Measurements from ENCODE around the gene SIK3. TPM values are rescaled to one million over a fixed set of nuclear protein-coding genes. Genes with fewer than 3 reads are reported as not detected.

The SIK3 gene
- total RNA-seq, 1 experiment from 2014 or later = 34.4 TPM

DNA sequence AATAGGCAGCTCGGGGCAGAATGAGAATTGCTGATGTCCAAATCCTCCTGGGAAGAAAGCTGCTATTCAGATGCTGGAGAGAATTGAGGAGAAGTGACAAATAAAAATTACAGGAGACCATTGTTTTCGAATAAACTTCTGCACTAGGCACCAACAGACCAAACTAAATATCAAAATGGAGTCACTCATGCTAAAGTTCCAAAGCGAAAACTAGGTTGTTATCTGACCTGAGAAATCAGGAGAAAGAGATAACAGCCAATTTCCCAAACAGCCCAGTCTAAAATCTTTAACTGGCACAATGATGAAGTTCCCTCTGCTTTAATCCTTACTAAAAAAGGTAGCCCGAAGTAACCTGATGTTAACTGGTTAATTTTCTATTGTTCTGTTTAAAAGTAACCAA is 148.0 kb downstream of the SIK3 start (continued):
- TF ChIP-seq, protein P1, sequence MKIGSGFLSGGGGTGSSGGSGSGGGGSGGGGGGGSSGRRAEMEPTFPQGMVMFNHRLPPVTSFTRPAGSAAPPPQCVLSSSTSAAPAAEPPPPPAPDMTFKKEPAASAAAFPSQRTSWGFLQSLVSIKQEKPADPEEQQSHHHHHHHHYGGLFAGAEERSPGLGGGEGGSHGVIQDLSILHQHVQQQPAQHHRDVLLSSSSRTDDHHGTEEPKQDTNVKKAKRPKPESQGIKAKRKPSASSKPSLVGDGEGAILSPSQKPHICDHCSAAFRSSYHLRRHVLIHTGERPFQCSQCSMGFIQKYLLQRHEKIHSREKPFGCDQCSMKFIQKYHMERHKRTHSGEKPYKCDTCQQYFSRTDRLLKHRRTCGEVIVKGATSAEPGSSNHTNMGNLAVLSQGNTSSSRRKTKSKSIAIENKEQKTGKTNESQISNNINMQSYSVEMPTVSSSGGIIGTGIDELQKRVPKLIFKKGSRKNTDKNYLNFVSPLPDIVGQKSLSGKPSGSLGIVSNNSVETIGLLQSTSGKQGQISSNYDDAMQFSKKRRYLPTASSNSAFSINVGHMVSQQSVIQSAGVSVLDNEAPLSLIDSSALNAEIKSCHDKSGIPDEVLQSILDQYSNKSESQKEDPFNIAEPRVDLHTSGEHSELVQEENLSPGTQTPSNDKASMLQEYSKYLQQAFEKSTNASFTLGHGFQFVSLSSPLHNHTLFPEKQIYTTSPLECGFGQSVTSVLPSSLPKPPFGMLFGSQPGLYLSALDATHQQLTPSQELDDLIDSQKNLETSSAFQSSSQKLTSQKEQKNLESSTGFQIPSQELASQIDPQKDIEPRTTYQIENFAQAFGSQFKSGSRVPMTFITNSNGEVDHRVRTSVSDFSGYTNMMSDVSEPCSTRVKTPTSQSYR (CRISPR knock-in tag; IDR thresholded peaks at IDR 0.05) = no peak

DNA sequence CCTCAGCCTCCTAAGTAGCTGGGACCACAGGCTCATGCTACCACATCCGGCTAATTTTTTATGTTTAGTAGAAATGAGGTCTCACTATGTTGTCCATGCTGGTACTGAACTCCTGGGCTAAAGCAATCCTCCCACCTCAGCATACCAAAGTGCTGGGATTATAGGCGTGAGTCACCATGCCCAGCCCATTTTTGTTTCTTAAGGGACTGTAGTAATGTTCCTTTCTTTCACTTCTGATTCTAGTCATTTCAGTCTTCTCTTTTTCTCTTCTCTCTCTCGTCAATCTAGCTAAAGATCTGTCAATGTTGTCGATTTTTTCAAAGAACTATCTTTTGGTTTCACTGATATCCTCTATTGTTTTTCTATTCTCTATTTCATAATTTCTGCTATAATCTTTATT is 149.8 kb downstream of the SIK3 start:
- Mint-ChIP-seq H3K9me3 (no peaks in the 10 kb centered on the region), H3K27ac (no peak overlapping the region), H3K36me3 (peaks cover 4% of the 10 kb centered on the region; the same call in 1 of the 2 replicates), H3K4me1 (peaks cover 10% of the 10 kb centered on the region), H3K4me3 (no peak overlapping the region), H3K27me3 (ENCODE audit: low read depth) (no peaks in the 10 kb centered on the region)
- CTCF ChIA-PET = no interaction called here
- TF ChIP-seq, protein P2, sequence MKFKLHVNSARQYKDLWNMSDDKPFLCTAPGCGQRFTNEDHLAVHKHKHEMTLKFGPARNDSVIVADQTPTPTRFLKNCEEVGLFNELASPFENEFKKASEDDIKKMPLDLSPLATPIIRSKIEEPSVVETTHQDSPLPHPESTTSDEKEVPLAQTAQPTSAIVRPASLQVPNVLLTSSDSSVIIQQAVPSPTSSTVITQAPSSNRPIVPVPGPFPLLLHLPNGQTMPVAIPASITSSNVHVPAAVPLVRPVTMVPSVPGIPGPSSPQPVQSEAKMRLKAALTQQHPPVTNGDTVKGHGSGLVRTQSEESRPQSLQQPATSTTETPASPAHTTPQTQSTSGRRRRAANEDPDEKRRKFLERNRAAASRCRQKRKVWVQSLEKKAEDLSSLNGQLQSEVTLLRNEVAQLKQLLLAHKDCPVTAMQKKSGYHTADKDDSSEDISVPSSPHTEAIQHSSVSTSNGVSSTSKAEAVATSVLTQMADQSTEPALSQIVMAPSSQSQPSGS (CRISPR knock-in tag; IDR thresholded peaks at IDR 0.05; ENCODE audit: borderline replicate concordance, low read depth) = no peak
- TF ChIP-seq, protein P3, sequence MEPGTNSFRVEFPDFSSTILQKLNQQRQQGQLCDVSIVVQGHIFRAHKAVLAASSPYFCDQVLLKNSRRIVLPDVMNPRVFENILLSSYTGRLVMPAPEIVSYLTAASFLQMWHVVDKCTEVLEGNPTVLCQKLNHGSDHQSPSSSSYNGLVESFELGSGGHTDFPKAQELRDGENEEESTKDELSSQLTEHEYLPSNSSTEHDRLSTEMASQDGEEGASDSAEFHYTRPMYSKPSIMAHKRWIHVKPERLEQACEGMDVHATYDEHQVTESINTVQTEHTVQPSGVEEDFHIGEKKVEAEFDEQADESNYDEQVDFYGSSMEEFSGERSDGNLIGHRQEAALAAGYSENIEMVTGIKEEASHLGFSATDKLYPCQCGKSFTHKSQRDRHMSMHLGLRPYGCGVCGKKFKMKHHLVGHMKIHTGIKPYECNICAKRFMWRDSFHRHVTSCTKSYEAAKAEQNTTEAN (CRISPR knock-in tag; IDR thresholded peaks at IDR 0.05) = no peak
- no peak for TF ChIP-seq SP1 (CRISPR knock-in tag; conservative IDR thresholded peaks at IDR 0.05)
- no peak for TF ChIP-seq KAT7 (CRISPR knock-in tag; IDR thresholded peaks at IDR 0.05; ENCODE audit: borderline replicate concordance)
- TF ChIP-seq, protein P4, sequence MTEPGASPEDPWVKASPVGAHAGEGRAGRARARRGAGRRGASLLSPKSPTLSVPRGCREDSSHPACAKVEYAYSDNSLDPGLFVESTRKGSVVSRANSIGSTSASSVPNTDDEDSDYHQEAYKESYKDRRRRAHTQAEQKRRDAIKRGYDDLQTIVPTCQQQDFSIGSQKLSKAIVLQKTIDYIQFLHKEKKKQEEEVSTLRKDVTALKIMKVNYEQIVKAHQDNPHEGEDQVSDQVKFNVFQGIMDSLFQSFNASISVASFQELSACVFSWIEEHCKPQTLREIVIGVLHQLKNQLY (CRISPR knock-in tag; IDR thresholded peaks at IDR 0.05) = no peak
- TF ChIP-seq, protein P5, sequence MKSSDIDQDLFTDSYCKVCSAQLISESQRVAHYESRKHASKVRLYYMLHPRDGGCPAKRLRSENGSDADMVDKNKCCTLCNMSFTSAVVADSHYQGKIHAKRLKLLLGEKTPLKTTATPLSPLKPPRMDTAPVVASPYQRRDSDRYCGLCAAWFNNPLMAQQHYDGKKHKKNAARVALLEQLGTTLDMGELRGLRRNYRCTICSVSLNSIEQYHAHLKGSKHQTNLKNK (CRISPR knock-in tag; IDR thresholded peaks at IDR 0.05) = no peak
- no peak for TF ChIP-seq ATF1 (CRISPR knock-in tag; IDR thresholded peaks at IDR 0.05)
- TF ChIP-seq GABPB1 (CRISPR knock-in tag; IDR thresholded peaks at IDR 0.05) = no peak
- TF ChIP-seq TCF7 (CRISPR knock-in tag; IDR thresholded peaks at IDR 0.05; ENCODE audit: low read depth) = no peak
- no peak for TF ChIP-seq RORB (CRISPR knock-in tag; IDR thresholded peaks at IDR 0.05)
- no peak for TF ChIP-seq FOXP1 (CRISPR knock-in tag; IDR thresholded peaks at IDR 0.05; ENCODE audit: borderline replicate concordance)
- TF ChIP-seq, protein P6, sequence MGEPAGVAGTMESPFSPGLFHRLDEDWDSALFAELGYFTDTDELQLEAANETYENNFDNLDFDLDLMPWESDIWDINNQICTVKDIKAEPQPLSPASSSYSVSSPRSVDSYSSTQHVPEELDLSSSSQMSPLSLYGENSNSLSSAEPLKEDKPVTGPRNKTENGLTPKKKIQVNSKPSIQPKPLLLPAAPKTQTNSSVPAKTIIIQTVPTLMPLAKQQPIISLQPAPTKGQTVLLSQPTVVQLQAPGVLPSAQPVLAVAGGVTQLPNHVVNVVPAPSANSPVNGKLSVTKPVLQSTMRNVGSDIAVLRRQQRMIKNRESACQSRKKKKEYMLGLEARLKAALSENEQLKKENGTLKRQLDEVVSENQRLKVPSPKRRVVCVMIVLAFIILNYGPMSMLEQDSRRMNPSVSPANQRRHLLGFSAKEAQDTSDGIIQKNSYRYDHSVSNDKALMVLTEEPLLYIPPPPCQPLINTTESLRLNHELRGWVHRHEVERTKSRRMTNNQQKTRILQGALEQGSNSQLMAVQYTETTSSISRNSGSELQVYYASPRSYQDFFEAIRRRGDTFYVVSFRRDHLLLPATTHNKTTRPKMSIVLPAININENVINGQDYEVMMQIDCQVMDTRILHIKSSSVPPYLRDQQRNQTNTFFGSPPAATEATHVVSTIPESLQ (CRISPR knock-in tag; IDR thresholded peaks at IDR 0.05) = no peak
- TF ChIP-seq JUN (CRISPR knock-in tag; IDR thresholded peaks at IDR 0.05) = no peak
- TF ChIP-seq, protein P7, sequence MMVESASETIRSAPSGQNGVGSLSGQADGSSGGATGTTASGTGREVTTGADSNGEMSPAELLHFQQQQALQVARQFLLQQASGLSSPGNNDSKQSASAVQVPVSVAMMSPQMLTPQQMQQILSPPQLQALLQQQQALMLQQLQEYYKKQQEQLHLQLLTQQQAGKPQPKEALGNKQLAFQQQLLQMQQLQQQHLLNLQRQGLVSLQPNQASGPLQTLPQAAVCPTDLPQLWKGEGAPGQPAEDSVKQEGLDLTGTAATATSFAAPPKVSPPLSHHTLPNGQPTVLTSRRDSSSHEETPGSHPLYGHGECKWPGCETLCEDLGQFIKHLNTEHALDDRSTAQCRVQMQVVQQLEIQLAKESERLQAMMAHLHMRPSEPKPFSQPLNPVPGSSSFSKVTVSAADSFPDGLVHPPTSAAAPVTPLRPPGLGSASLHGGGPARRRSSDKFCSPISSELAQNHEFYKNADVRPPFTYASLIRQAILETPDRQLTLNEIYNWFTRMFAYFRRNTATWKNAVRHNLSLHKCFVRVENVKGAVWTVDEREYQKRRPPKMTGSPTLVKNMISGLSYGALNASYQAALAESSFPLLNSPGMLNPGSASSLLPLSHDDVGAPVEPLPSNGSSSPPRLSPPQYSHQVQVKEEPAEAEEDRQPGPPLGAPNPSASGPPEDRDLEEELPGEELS (CRISPR knock-in tag; IDR thresholded peaks at IDR 0.05) = no peak
- TF ChIP-seq SMAD3 (CRISPR knock-in tag; IDR thresholded peaks at IDR 0.05; ENCODE audit: borderline replicate concordance) = no peak
- TF ChIP-seq SOX15 (CRISPR knock-in tag; IDR thresholded peaks at IDR 0.05) = no peak
- DNase-seq (ENCODE audit: low spot score) (no peak), ATAC-seq (no peak)
- POLR2A ChIA-PET = no interaction called here

All from WTC11 (cell line).